ENCODE results near the gene ARRB1.
"Not testable (repeated sequence)": the region's sequence is repeated elsewhere in the genome, so short reads cannot be mapped to it uniquely, and the experiment has no call there.

Gene ARRB1

DNA sequence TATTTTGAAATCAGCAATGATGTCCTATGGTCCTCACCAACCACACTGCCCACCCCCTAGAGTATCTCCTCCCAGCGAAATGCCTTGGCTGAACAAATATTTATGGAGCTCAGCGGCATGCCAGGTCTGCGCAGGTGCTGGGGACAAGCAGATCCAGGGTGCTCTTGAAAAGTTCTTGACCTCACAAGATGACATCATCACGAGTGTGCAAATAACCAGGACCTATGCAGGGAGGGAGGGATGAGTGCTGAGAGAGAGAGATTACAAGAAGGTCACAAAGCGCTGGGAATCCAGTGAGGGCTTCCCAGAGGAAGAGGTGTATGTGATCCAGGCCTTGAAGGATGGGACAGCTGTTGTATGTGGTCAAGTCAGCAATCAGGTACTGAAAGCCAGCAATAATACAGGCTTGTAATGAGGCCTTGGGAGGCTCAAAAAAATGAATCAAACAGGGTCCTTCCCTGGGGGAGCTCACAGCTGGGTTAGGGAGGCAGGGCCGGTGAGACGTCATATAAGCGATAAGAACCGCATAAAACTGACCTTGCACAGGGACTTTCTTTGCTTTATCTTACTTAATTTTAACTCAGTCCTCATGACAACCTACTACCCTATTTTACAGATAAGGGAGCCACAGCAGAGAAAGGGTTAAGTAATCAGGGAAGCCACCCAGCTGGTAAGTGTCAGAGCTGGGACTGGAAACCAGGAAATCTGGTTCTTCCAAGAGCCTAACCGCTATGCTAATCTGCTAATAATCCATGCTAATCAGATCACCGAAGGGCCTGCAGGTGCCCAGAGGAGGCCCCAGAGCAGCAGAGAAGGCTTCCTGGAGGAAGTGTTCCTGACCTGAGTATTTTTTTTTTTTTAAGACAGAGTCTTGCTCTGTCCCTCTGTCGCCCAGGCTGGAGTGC, 8.2 kb downstream of the ARRB1 start:
- DNase-seq, result no peak

DNA sequence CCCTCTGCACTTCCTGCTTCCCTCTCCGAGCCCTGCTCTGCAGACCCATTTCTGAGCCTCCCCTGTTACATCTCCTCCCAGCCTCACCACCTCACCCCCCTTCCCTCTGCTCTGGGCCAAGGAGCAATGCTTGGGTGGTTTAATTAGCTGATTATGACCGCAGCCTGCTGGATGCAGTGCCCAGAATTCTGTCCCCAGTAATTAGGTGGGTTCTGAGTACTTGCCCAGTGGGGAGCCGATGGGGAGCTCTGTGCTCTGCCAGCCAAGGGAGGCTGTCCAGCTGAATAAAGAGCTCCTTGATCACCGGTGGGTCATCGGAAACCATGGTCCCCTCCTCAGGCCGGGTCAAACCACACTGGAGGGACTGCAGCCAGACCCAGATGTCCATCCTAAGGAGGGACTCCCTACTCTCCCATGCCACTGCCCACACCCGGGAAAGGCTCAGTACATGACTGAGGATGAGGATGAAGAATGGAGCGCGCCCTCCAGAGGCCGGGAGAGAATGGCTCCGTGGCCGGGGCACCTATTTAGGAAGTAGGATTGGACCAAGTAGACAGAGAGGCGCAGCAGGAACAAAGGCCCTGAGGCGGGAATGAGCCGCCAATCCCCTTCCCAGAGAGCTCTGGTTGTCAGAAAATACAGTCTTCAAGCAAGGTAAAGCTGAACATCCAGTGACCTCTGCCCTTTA, 9.1 kb downstream of the ARRB1 start:
- no peak for DNase-seq

DNA sequence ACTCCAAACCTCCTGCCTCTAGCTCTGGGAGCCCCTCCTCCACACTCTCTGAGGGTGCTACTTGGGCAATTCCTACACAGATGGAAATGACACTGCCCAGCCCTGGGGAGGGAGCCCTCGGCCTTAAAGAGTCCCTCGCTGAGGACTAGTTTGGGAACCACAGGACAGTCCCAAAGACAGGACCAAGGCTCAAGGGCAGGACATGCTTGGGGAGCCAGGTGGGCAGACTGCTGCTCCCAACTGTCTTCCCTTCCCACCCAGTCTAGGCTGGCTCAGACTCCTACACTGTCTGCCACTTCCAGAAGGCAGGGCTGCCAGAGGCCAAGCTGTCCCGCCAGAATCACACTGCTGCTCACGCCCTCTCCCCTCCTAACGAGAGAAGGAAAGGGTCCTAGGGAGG, 9.8 kb downstream of the ARRB1 start:
- no peak for DNase-seq

DNA sequence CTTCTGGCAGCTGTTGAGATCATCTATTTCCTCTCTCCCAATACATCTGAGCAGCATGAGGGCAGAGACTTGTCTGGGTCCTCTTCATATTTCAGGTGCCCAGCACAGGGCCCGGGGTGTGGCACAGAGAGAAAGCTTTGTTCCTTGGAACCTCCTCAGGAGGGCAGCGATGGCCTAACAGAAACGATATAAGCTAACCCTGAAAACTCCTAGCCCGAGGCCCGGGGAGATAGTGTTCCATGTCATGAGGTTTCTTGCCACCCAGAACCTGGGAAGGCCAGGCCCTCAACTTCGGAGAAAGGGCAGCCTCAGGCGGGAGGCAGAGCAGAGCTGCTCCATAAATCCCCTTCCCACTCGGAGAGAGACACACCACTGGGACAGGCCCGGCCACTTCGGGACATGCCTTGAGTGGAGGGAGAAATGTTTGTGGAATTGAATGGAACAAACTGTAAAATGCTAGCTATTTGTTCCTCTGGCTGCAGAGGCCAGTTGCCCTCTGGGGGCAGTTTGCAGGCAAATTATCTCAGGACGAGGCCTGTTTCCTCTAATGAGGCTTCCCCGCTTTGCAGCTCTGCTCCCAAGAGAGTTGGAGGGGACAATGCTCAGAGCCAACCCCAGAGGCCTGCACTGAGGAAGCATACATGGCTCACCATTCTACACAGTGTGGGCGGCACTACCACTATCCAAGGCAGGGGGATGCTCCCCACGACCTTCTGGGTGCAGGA, 11.6 kb downstream of the ARRB1 start:
- DNase-seq, result no peak

DNA sequence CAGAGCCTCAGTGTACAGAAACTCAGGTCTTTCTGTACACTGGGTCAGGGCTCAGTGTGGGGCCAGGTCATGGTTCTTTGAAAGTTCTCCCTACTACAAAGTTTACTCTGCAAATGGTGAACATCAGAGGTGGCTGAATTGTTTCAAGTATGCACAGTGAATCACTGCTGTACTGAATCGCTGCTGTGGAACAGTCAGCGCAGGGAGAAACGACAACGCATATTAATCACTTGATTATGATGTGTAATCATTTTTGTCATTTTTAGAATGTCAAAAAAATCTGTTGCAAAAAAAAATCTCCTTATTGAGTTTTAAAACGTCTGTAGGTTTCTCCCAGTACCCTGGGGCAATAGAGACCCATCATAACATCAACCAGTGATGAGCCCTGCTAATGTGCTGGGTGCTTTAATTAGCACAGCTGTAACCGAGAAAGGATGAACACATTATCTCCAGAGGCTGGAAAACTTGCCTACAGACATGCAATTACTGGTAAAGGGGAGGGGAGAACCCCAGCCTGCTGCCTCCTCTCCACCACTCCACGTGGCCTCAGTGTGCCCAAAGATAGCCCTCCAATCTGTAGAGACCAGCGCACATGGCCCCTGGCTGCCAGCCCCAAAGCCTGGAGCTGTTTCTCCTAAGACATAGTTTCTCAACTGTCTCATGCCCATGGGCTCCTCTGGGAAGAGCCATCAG, 12.8 kb downstream of the ARRB1 start:
- DNase-seq, result no peak

DNA sequence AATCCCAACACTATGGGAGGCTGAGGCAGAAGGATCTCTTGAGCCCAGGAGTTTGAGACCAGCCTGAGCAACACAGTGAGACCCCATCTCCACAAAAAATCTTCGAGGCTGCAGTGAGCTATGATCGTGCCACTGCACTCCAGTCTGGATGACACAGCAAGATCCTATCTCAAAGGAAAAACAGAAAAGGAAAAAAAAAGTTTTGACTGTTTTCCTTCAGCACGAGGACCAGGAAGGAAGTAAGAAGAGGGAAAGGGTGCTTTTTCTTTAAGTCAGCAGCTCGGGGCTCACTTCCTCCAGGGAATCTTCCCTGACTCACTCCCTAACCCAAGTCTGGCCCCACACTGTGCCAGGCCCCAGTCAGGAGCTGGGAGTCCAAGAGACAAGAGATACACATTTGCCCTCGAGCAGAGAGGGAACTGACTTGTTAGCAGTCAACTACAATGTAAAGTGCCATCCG, 14.2 kb downstream of the ARRB1 start:
- DNase-seq, result no peak

DNA sequence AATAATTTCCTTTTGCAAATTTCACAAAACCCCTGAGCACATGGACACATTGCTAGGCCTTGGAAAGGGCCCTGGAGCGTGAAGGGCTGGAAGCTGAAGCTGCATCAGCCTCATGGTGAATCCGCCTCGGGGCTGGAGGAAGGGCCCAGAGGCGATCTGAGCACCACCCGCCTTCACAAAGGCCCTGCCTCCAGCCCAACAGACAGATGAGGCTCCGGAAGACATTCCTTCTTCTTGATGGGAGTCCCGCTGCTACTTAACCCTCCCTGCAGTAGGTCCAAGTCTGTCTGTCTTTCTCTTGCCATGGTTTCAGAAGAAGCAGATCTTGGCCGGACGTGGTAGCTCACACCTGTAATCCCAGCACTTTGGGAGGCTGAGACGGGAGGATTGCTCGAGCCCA, 16.5 kb downstream of the ARRB1 start:
- no peak for DNase-seq

DNA sequence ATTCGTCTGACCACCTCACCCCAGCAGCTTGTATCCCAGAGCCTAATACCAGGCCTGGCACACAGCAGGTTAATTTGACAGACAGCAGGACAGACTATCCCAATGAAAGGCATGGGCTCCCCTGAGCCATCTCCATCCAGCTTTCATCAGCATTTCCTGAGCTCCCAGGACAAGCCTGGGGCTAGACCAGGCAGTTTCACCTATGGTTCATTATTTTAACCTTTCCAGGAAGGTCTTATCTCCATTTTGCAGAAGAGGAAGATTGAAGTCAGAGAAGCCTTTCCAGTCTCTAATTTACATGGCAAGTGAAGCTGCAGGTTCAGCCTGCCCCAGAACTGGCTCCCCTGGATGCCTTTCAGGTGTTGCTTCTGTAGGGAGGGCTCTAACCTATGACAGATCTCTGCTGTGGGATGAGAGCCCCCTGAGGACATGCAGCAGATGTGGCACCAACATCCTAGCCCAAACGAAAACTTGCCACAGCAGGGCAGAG, 17.0 kb downstream of the ARRB1 start:
- DNase-seq, result no peak

DNA sequence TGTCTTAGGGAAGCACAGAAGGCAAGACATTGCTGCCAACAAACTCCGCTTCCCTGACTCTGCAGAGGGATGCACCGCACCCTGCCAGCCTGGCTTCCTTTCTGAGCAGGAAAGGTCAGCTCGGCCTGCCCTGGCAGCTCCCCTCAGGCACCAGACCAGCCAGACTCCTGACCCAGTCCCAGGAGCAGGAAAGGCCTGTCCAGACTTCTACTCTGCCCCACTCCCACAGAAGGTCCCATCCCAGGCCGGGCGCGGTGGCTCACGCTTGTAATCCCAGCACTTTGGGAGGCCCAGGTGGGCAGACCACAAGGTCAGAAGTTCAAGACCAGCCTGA, 17.7 kb downstream of the ARRB1 start:
- DNase-seq, result no peak

DNA sequence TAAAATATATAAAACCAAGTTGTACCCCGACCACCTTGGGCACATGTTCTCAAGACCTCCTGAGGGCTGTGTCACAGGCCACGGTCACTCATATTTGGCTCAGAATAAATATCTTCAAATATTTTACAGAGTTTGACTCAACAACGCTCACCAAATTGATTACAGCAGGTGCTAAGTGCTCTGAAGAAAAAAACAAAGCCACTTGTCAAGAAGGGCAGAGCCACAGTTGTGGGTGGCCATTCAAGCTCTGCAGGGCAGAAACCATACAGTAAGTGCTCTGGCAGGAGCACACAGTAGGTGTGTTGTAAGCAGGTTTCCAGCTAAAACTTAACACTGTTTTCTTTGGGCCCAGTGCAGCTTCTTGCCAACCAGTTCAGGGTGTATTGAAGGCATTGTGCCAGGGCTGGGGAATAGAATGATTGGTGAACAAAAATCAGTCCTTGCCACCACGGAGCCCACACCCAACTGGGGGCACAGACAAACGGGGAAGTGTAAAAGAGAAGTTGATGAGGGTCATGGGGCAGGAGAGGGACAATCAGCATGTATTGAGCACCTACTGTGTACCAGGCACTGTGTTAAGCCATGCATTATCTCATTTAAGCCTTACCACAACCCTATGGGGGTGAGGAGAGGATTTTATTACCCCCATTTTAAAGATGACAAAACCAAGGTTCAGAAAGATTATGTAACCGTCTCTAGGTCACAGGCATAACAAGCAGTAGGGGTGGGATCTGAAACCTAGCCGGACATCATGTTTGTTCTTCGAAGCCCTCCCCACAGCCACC, 18.2 kb downstream of the ARRB1 start:
- no peak for DNase-seq

DNA sequence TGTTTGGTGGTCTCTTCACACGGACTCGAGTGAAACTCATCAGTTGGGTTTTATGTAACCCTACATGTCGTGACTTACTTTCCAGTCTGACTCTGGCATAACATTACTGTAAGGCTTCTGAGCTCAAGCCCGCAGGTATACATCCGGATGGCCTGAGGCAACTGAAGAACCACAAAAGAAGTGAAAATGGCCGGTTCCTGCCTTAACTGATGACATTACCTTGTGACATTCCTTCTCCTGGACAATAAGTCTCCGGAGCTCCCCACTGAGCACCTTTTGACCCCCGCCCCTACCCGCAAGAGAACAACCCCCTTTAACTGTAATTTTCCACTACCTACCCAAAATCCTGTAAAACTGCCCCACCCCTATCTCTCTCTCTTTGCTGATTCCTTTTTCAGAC, 19.7 kb downstream of the ARRB1 start:
- DNase-seq, result not testable (repeated sequence)

DNA sequence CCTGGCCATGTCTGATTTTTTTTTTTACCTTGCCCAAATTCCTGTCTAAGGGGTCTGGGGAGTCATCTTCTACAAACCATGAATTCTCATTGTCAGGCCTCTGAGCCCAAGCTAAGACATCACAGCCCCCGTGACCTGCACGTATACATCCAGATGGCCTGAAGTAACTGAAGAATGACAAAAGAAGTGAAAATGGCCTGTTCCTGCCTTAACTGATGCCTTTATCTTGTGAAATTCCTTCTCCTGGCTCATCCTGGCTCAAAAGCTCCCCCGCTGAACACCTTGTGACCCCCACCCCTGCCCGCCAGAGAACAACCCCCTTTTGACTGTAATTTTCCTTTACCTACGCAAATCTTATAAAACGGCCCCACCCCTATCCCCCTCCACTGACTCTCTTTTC, 20.2 kb downstream of the ARRB1 start:
- not testable (repeated sequence) for DNase-seq

DNA sequence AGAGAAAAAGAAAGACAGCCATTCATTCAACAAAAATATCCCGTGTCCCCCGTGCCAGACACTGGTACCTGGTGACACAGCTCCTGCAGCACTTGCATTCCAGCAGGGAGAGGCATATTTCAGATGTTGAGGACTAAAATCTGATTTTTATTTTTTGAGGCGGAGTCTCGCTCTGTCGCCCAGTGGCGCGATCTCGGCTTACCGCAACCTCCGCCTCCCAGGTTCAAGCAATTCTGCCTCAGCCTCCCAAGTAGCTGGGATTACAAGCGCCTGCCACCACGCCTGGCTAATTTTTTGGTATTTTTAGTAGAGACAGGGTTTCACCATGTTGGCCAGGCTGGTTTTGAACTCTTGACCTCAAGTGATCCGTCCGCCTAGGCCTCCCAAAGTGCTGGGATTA, 20.6 kb downstream of the ARRB1 start:
- DNase-seq, result not testable (repeated sequence)

DNA sequence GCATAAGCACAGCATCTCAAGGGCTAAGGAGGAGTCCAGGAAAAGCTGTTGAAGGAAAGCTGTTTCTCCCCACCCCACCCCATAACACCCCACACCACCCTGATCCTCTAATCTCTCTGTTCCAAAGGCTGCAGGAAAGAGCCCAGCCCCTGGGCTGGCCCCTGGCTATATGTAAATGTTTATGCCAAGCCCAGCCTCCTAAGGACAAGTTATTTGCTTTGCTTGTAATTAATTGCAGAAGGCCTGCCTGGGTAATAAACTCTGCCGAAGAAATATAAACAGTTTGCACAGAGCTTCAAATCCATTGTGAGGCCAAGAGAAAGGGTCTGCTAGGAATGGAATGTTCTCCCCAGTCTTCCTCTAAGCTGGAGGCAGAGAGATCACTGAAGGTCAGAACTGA, 21.2 kb downstream of the ARRB1 start:
- DNase-seq, result no peak

DNA sequence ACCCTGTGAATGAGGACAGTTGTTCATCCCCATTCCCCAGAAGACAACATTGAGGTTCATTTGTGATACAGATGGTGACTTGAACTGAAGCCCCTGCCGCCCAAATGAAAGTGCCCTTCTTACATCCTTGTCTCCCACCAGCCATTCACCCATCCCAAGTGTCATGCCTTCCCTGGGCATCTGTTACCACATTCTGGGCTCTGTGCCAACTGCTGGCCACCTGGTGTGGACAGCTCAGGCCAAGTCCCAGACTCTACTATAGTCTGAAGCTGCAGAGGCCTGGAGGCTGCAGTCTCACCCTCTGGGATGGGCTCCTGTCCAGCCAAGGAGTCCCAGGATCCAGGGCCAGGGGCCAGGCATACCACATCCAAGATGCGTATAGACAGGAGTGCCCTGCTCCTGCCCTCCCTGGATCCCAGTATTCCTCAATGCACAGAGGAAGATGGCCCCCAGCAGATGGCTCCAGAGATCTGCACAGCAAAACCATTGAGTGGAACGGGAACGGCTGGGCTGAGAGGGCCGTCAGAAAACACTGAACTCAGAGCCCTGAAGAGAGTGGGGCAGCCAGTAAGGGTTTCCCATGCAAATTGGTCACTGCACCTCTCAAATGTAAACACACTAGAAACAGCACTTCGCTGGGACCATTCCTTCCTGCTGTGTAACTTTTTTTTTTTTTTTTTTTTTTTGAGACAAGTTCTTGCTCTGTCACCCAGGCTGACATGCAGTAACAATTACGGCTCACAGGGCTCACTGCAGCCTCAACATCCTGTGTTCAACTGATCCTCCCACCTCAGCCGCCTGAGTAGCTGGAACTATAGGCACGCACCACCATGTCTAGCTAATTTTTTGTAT, 22.8 kb downstream of the ARRB1 start:
- peak; percentile 40 for DNase-seq

DNA sequence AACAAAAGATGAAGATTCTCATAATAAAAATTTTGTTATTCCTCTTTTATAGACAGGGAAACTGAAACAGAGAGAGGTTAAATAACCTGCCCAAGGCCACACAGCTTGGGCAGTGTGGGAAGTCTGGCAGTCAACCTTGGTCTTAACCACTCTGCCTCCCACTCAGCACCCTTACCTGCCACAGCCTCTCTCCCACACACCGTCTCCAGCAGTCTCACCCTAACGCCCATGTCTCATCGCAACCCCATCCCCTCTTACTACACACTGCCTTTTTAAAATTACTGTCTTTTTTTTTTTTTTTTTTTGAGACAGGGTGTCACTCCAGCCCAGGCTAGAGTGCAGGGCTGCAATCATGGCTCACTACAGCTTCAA, 25.0 kb downstream of the ARRB1 start:
- peak in 1 of 2 donors; percentile 54 for DNase-seq

DNA sequence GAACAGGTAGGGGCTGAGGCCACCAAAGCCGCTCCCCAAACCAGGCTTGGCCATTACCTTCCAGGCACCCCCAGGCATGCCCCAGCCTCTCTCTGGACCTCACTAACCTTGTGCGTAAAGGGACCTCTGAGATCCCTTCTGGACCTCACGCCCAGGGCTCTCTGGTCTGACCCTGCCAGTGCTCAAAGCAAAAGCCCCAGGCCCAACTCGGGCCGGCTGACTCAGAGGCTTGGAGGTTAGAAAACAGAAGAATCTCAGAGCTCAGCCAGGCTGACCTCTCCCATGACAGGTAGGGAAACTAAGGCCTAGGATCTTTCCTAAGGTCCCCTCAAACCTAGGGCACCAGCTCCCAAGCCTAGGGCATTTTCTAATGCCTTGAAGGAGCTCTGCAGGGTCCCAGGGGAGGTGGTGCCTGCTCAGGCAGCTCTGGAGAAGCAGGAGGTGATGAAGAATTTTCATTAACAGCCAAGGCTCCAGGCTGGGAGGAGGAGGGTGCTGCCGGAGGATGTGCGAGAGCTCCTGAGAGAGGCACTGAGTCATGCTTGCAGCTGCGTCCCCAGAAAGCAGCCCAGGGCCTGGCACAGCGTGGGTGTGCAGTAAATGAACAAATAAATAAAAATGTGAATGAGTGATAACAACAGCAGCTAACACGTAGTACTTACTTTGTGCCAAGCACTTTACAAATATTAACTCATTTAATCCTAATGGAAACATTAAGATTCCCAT, 25.6 kb downstream of the ARRB1 start:
- DNase-seq, result peak; percentile 29 to 67

DNA sequence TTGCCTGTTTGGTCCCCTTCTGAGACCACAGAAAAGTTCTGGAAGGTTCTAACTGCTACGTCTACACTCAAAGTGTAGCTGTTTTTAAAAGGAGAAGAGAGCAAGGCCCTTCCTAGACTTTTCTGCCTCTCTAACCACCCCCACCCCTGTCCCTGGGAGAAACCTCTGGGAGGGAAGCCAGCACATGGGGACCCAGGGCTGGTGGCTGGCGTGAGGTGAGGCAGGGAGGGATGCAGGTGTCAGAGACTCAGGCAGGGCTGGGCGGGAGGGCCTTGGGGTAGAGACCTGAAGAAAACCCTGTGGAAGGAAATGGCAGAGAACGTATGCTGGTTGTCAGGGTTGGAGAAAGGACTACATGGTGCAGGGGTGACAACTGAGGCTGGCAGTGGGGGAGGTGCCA, 26.7 kb downstream of the ARRB1 start:
- DNase-seq, result no peak

DNA sequence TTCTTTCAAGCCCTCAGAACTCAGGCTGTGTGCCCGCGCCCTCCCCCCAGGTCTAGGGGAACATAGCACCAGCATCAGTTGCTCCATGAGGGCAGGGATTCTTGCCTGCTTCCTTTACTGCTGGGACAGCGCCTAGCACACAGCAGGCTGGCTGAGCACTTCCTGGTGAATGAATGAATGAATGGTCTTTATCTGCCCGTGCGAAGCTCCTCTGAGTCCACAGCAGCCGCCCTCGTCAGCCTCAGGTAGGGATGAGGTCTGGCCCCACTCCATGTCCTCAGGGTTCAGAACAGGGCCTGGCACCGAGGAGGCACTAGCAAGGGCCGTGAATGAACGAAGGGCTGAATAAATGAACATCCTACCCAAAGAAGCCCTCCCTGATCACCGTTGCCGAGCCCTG, 27.3 kb downstream of the ARRB1 start:
- DNase-seq, result no peak

DNA sequence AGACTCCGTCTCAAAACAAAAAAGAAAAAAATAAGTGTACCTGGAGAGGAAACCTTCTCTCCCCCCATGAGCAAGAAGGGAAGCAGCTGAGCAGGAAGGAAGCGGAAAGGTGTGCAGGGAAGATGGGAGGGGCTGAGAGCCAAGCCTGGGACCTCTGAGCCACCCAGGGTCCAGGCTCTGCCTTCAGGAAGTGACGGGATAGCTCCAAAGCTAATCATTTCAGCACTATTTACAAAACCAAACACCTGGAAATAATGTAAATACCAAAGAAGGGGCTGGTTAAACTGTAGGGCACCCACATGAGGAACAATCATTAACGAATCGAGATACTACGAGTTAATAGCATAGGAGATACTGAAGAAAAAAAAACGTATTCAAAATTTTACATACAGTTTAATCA, 27.9 kb downstream of the ARRB1 start:
- no peak for DNase-seq
